Measurements from ENCODE around the gene TMEM163.

DNA sequence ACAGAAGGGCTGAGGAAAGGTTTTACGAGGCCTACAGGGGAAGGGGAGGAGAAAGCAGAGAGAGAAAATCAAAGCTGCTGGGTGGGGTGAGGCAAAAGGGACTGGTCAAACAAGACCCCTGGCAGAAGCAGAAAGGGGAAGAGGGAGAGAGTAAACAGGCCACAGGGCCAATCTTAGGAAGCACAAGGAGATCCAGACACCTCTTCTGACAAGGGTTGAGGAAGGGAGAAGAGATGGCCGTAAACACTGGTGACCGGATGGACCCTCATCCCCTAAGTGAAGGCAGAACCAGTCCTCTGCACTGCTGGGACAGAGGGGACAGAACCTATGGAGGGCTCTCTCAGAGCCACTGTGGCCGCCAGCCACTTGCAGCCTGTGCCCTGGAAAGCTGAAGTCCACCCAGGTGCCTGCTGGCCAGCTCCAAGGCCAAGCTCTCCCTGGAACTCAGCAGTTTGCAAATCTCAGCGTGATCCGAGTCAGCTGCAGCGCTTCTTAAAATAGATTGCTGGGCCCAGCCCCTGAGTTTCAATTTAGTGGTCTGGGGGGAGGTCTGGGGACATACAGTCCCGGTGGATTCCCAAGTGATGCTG is 108.8 kb downstream of the TMEM163 start:
- TF ChIP-seq, protein P1, sequence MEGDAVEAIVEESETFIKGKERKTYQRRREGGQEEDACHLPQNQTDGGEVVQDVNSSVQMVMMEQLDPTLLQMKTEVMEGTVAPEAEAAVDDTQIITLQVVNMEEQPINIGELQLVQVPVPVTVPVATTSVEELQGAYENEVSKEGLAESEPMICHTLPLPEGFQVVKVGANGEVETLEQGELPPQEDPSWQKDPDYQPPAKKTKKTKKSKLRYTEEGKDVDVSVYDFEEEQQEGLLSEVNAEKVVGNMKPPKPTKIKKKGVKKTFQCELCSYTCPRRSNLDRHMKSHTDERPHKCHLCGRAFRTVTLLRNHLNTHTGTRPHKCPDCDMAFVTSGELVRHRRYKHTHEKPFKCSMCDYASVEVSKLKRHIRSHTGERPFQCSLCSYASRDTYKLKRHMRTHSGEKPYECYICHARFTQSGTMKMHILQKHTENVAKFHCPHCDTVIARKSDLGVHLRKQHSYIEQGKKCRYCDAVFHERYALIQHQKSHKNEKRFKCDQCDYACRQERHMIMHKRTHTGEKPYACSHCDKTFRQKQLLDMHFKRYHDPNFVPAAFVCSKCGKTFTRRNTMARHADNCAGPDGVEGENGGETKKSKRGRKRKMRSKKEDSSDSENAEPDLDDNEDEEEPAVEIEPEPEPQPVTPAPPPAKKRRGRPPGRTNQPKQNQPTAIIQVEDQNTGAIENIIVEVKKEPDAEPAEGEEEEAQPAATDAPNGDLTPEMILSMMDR (IDR thresholded peaks at IDR 0.05): no peak
- TF ChIP-seq POLR2A (IDR thresholded peaks at IDR 0.05): no peak

Data from thyroid gland (tissue), 4 donors.